ENCODE measurements around the gene KLK10. TPM values are rescaled to one million over a fixed set of nuclear protein-coding genes. Genes with fewer than 3 reads are reported as not detected.

KLK10 gene
- total RNA-seq, 1 experiment from 2014 or later = 33.6 TPM

GRCh38 chr19:51026554-51026831 is 7.0 kb upstream of the KLK10 start, which contains the start of gene KLK11:
TSS of gene KLK11 (minus strand) at chr19:51026616. CDS start at chr19:51025631, 985 bp downstream.
- no TSS peak for BruUV-seq (replicated peaks)
- no peaks in the 10 kb centered on the region for H3K36me3 ChIP-seq (ENCODE audit: control insufficient read depth in 1 of 2, insufficient read depth in 2 of 2, low read length in 2 of 2)

More at GRCh38 chr19:51026554-51026831, 7.0 kb upstream of the KLK10 start, which contains the start of gene KLK11:
- RAD21 ChIA-PET (ENCODE audit: low non-redundant PET in 1 of 2, low total read pairs in 2 of 2, uncharacterized antibody in 2 of 2, unreplicated experiment in 2 of 2) = no interaction called here
- no peaks in the 10 kb centered on the region for H4K20me1 ChIP-seq (ENCODE audit: insufficient read depth)
- no peak within 1 kb of the TSS for H3K27ac ChIP-seq (ENCODE audit: low read depth, low read length)
- H3K4me2 ChIP-seq (ENCODE audit: low read length) = 0 out of 2 replicates have a peak within 1 kb of the TSS, but pooled peaks have one; percentile 8
- DNase-seq (ENCODE audit: low read depth, low spot score) = no peak
- CTCF ChIA-PET = interaction anchor here (1.5 kb wide), 1 partner anchor 10 kb away, joined by 6 read pairs; no protein-coding TSS in a partner anchor
- H3K27me3 ChIP-seq (ENCODE audit: insufficient read depth, low read length) = no peaks in the 10 kb centered on the region
- ATAC-seq = peak; percentile 71
- H3K9me2 ChIP-seq (ENCODE audit: insufficient read depth) = no peaks in the 10 kb centered on the region
- intact Hi-C loops (cut with micrococcal nuclease) = no loop called here
- peaks cover under 1 to 12% of the 10 kb centered on the region in 2 experiments; a peak in 3 of 4 replicates for H3K4me1 ChIP-seq (ENCODE audit: control insufficient read depth in 1 of 2, insufficient read depth in 2 of 2, low read length in 2 of 2)
- H2AFZ ChIP-seq (ENCODE audit: low read depth, low read length, poor library complexity, severe bottlenecking) = no peak within 1 kb of the TSS
- H3K9me3 ChIP-seq (ENCODE audit: control insufficient read depth in 1 of 2, insufficient read depth in 1 of 2, low read depth in 1 of 2, low read length in 2 of 2) = no peaks in the 10 kb centered on the region
- TF ChIP-seq ZNF274 (IDR thresholded peaks at IDR 0.05; ENCODE audit: low read depth, low read length) (no peak), TCF7L2 (IDR thresholded peaks at IDR 0.05; ENCODE audit: borderline replicate concordance, extremely low read depth, insufficient read depth, insufficient read length) (no peak), EGR1 (IDR thresholded peaks at IDR 0.05; ENCODE audit: low read depth) (no peak), SRF (IDR thresholded peaks at IDR 0.05; ENCODE audit: low read depth) (no peak), POLR2AphosphoS5 (IDR thresholded peaks at IDR 0.05; ENCODE audit: low read depth, low read length) (no peak), FOSL1 (IDR thresholded peaks at IDR 0.05; ENCODE audit: low read depth) (no peak), ATF3 (IDR thresholded peaks at IDR 0.05) (no peak), JUND (IDR thresholded peaks at IDR 0.05) (no peak), CTCF (IDR thresholded peaks at IDR 0.05 in 2 of 3, conservative IDR thresholded peaks at IDR 0.05 in 1 of 3; ENCODE audit: borderline replicate concordance in 1 of 3, insufficient read depth in 1 of 3, low read depth in 2 of 3, low read length in 2 of 3) (no peak), CEBPB (IDR thresholded peaks at IDR 0.05; ENCODE audit: low read depth) (no peak), CBX3 (IDR thresholded peaks at IDR 0.05; ENCODE audit: low read depth) (no peak), SP1 (IDR thresholded peaks at IDR 0.05; ENCODE audit: low read depth) (no peak), YY1 (IDR thresholded peaks at IDR 0.05; ENCODE audit: extremely low read depth, insufficient replicate concordance, low read depth, low read length) (no peak), ELF1 (IDR thresholded peaks at IDR 0.05; ENCODE audit: borderline replicate concordance, low read depth) (no peak), EZH2 (IDR thresholded peaks at IDR 0.05) (no peak)
- no peak within 1 kb of the TSS for H3K9ac ChIP-seq (ENCODE audit: low read length)
- H3K79me2 ChIP-seq (ENCODE audit: insufficient read depth, low read length) = no peaks in the 10 kb centered on the region
- POLR2A ChIA-PET = no interaction called here
- H3K4me3 ChIP-seq (replicated peaks in 1 of 2; ENCODE audit: low read depth in 1 of 2, low read length in 2 of 2) = no peak within 1 kb of the TSS
